HL-60 (cell line): ENCODE measurements around the gene LCOR.

ENCODE experiments used
- DNase-seq, 2 experiments: peaks; one replicate each; pipeline ENCODE4 v3.0.0-alpha.2; 2010 to 2020; ENCODE audit warnings: low read depth in 1 of 2, low spot score in 1 of 2
- H3K27ac ChIP-seq: fragments of 250-450 bp; sonication (Bioruptor Pico); replicated peaks from 2 replicates; pipeline ENCODE4 v1.5.1; 2020; ENCODE audit warnings: mild to moderate bottlenecking, moderate library complexity
- H3K27me3 ChIP-seq: fragments of 250-450 bp; sonication (Bioruptor Pico); 2 replicates; pipeline ENCODE4 v1.5.1; 2021; ENCODE audit warnings: mild to moderate bottlenecking, moderate library complexity; ENCODE audit not compliant: insufficient read depth, poor library complexity, severe bottlenecking
- H3K4me3 ChIP-seq: replicated peaks from 2 replicates; pipeline ENCODE4 v1.5.1; 2011; ENCODE audit warnings: mild to moderate bottlenecking, control low read depth, low read length; ENCODE audit not compliant: insufficient read depth
- GABPA ChIP-seq: IDR thresholded peaks from 2 replicates; pipeline ENCODE4 v1.6.1; 2012; ENCODE audit warnings: low read depth
- POLR2AphosphoS5 ChIP-seq: IDR thresholded peaks from 2 replicates; pipeline ENCODE4 v1.6.1; 2012; ENCODE audit warnings: low read depth
- SPI1 ChIP-seq: IDR thresholded peaks from 2 replicates; pipeline ENCODE4 v1.6.1; 2012; ENCODE audit warnings: low read depth, mild to moderate bottlenecking, borderline replicate concordance
- TF ChIP-seq, protein P1 (sequence below): IDR thresholded peaks from 2 replicates; pipeline ENCODE4 v1.6.1; 2012; ENCODE audit warnings: low read depth; ENCODE audit not compliant: insufficient replicate concordance
- TF ChIP-seq, protein P2 (sequence below): IDR thresholded peaks from one replicate; pipeline ENCODE4 v1.5.1; 2011; ENCODE audit warnings: low read length, control low read depth, inconsistent platforms; ENCODE audit not compliant: insufficient read depth

The LCOR gene

DNA sequence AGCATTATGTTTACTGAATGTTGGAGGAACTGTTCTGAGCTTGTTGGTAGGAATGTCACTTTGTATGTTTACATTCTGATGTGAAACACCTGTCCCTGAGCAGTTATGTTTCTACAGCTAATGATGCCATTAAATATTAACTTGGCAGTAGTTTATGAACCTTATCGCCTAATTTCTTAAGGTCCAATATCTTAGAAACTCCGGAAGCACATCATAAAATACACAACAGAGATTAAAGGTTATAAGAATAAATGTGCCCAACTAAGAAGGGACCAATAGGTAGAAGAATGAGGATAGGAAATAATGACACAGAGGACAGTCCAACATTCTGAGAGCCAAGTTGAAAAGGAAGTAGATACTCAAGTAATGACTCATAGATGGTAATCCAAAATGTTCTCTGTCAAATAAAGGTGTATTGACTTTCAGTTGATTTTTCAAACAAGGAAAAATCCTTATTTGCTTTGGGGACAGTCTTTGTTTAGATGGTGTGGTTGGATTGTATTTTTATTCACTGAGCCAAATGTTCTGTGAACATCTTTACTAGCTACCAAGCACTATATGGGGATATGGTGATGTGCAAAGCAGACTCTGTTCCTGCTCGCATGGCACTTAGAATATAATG, 31.9 kb downstream of the LCOR start:
- no peak overlapping the region for H3K27ac ChIP-seq
- no peak for TF ChIP-seq POLR2AphosphoS5
- no peak for TF ChIP-seq GABPA
- no peak for TF ChIP-seq SPI1
- TF ChIP-seq, protein P1, sequence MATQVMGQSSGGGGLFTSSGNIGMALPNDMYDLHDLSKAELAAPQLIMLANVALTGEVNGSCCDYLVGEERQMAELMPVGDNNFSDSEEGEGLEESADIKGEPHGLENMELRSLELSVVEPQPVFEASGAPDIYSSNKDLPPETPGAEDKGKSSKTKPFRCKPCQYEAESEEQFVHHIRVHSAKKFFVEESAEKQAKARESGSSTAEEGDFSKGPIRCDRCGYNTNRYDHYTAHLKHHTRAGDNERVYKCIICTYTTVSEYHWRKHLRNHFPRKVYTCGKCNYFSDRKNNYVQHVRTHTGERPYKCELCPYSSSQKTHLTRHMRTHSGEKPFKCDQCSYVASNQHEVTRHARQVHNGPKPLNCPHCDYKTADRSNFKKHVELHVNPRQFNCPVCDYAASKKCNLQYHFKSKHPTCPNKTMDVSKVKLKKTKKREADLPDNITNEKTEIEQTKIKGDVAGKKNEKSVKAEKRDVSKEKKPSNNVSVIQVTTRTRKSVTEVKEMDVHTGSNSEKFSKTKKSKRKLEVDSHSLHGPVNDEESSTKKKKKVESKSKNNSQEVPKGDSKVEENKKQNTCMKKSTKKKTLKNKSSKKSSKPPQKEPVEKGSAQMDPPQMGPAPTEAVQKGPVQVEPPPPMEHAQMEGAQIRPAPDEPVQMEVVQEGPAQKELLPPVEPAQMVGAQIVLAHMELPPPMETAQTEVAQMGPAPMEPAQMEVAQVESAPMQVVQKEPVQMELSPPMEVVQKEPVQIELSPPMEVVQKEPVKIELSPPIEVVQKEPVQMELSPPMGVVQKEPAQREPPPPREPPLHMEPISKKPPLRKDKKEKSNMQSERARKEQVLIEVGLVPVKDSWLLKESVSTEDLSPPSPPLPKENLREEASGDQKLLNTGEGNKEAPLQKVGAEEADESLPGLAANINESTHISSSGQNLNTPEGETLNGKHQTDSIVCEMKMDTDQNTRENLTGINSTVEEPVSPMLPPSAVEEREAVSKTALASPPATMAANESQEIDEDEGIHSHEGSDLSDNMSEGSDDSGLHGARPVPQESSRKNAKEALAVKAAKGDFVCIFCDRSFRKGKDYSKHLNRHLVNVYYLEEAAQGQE = no peak
- TF ChIP-seq, protein P2, sequence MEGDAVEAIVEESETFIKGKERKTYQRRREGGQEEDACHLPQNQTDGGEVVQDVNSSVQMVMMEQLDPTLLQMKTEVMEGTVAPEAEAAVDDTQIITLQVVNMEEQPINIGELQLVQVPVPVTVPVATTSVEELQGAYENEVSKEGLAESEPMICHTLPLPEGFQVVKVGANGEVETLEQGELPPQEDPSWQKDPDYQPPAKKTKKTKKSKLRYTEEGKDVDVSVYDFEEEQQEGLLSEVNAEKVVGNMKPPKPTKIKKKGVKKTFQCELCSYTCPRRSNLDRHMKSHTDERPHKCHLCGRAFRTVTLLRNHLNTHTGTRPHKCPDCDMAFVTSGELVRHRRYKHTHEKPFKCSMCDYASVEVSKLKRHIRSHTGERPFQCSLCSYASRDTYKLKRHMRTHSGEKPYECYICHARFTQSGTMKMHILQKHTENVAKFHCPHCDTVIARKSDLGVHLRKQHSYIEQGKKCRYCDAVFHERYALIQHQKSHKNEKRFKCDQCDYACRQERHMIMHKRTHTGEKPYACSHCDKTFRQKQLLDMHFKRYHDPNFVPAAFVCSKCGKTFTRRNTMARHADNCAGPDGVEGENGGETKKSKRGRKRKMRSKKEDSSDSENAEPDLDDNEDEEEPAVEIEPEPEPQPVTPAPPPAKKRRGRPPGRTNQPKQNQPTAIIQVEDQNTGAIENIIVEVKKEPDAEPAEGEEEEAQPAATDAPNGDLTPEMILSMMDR = no peak
- no peaks in the 10 kb centered on the region for H3K27me3 ChIP-seq
- no peak overlapping the region for H3K4me3 ChIP-seq
- DNase-seq = no peak

DNA sequence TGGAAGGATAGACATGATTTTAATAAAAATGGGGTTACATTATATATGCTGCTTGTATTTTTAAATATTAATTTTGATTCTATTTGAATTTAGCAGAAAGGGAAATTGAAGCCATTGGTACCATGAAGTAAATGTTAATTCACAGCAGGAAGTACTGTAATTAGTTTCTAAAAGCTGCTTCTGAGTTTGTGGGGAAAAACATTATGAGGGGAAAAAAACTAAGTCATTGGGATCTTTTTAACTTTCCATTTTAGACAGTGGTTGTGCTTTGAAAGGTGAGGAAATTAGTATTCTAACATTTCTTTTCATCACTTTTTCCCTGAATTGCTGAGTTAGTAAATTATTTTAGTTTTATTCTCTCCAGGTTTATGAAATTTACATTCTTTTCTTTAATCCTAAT, 41.0 kb downstream of the LCOR start:
- DNase-seq = no peak
- TF ChIP-seq, protein P1 = no peak
- no peak for TF ChIP-seq POLR2AphosphoS5
- TF ChIP-seq GABPA = no peak
- no peak for TF ChIP-seq SPI1
- TF ChIP-seq, protein P2 = no peak
- Histone ChIP-seq H3K27ac (no peak overlapping the region), H3K4me3 (no peak overlapping the region), H3K27me3 (no peaks in the 10 kb centered on the region)

DNA sequence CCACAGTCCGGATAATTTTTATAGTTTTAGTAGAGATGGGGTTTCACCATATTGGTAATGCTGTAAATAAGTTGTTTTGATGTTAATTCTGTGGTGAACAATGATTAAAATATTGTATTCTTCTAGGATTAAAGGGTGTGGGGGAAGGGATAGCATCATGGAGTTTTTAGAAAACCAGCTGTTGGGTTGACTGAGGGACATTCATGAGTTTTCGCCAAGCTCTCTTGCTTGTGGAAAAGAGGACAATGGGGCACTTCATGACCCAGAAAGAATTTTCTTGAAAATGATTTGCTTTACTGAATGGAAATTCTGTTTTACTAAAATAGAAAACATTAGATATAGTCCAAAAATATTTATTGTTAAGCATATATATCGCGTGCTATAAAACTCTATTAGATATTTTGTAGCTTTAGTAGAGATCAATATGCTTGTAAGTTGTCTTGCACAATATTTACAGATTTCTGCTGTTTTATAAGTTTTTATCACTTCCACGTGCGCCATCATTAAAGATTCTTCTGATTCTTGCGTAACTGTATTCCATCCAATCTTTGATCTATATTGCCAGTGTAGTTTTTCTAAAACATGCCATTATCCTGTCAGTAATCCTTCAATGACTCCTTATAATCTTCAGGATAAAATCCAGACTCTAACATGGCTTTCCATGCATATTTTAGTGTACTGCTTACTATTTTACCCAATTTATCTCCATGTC, 41.8 kb downstream of the LCOR start:
- Histone ChIP-seq H3K4me3 (no peak overlapping the region), H3K27me3 (no peaks in the 10 kb centered on the region), H3K27ac (no peak overlapping the region)
- TF ChIP-seq POLR2AphosphoS5 (no peak), SPI1 (no peak), GABPA (no peak)
- TF ChIP-seq, protein P1 = no peak
- TF ChIP-seq, protein P2 = no peak
- DNase-seq = no peak
